GM12801 (cell line): ENCODE results near the gene TRIP12.

Source experiments
- TF ChIP-seq, protein P1 (sequence below): IDR thresholded peaks from one replicate; pipeline ENCODE4 v1.5.1; 2011; ENCODE audit warnings: control low read depth; ENCODE audit not compliant: insufficient read length; ENCODE audit errors: extremely low read depth

Gene TRIP12

DNA sequence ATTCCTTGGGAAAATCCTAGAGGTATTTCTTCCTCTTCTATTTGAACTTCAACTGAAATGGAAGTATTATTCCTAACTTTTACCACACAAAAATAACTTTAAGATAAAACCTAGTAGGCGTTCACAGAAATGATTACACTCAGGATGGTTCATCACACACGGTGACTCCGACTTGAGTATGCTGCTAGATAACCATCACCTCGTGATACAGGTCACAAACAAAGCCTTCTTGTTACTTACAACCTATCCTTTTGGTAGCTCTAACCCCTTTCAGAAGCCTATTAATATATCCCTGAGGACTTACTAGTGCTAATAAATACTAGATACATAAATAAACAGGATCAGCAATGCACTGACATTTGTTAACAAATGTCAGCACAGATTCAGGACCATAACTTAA, 106.5 kb downstream of the TRIP12 start:
- TF ChIP-seq, protein P1, sequence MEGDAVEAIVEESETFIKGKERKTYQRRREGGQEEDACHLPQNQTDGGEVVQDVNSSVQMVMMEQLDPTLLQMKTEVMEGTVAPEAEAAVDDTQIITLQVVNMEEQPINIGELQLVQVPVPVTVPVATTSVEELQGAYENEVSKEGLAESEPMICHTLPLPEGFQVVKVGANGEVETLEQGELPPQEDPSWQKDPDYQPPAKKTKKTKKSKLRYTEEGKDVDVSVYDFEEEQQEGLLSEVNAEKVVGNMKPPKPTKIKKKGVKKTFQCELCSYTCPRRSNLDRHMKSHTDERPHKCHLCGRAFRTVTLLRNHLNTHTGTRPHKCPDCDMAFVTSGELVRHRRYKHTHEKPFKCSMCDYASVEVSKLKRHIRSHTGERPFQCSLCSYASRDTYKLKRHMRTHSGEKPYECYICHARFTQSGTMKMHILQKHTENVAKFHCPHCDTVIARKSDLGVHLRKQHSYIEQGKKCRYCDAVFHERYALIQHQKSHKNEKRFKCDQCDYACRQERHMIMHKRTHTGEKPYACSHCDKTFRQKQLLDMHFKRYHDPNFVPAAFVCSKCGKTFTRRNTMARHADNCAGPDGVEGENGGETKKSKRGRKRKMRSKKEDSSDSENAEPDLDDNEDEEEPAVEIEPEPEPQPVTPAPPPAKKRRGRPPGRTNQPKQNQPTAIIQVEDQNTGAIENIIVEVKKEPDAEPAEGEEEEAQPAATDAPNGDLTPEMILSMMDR, result no peak

DNA sequence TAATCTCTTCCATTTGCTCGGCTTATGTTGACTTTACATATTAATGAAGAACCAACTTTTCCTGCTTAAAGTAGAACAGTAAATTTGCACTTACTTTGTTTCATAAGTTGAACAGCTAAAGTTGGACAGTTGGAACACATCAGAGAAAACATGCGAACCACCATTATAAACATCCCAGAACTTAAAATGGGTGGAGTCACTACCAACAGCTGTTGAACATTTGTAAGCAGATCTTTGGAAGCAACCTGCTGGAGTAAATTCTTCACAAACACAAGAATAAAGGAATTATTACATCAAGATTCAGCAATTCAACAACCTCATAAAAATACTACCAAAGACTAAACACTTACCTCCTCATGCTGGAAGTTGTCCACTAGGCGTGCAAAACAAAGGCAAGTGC, 111.0 kb downstream of the TRIP12 start:
- TF ChIP-seq, protein P1, result no peak

DNA sequence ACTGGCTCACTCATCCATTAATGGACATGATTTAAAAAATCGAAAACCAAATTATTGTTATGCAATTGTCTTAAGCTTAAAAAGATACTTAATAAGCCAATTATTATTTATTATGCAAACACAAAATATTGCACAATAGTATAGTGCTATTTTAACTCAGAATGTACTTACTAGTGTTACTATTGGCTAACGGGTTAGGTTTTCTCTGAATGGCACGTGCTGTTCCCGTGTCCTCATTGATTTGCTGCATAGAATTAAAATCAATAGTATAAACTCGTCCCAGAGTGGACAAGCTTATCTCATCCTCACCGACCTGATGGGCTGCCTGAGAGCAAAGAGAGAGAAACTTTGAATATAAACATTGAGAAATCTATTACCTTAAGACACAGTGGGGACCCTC, 116.2 kb downstream of the TRIP12 start:
- TF ChIP-seq, protein P1, result no peak

DNA sequence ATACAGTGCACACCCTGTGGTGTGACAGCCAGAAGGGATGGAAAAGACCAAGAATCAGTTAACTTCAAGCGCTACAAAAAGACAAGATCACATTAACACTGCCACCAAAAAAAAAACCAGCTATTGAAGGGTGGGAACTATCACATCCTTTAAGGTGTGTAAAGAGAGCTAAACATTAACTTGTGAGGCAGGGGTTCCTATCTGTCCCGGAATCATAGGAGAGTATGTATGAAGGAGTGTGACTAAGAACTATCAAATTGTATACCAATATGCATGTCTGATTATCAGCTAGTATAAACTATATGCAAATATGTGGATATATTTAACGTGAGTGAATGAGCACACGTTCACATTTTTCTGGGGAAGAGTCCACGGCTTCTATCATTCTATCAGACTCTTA, 119.0 kb downstream of the TRIP12 start:
- TF ChIP-seq, protein P1, result no peak

DNA sequence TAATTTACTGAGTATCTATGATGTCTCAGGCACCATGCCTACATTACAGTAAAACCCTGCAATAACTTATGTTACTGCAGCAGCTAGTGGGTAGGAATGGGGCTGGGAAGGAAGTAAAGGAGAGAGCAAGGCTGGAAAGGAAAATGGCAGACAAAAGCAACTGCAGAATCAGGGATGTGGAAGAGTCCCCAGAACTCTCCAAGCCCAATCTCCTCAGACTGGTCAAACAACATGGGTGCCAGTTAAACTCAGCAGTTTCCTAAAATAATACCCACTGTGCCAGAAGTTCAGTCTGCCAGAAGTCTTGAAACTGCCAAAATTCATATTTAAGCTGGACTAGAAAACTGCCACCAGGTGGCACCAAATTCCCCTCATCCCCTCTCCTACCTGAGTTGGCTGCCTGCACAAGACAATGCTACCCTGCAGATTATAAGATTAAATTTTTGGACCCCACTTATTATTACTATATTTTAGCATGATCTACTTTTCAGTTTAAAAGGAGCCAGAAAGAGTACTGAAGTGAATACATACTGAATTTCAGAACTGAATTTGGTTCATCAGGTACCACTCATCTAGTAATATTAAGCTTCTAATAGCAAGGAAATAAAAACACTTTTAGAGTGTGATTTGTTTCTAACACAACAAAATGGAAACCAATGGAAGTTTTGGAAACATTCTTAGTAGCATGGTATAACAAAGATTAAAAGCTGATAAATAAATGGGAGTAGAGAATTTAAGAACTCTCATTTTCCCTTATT, 120.6 kb downstream of the TRIP12 start:
- TF ChIP-seq, protein P1, result peak; percentile 17

DNA sequence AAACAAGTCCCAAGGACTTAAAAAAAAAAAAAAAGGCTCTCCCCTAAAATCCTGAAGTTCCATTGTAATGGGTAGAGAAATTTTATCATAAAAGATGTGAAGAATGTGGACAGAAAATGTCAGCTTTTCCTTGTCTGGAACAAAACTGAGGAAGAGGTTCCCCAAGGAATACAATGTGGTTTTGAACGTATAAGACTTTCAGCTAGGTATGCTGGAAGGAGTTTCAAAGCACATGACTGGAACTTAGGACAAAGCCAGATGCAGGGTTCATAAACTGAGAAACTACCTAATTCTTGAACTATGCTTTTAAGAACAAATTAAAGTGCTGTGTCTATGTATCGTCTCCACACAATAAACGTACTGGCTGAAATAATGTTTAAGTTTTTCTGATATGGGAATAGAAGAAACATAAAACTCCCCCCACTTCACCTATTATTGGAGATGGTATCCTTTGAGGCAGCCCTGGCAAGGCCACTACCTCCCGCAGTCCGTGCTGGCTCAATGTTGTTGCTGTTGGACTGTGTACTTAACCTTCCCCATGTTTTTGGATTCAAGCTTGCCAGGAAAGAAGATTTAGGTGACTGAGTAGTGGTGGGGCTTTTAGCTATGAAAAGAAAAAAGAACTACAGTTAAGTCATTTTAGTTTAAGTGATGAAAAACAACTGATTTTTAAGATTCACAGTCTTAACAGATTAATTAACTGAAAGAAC, 123.2 kb downstream of the TRIP12 start:
- TF ChIP-seq, protein P1, result no peak

DNA sequence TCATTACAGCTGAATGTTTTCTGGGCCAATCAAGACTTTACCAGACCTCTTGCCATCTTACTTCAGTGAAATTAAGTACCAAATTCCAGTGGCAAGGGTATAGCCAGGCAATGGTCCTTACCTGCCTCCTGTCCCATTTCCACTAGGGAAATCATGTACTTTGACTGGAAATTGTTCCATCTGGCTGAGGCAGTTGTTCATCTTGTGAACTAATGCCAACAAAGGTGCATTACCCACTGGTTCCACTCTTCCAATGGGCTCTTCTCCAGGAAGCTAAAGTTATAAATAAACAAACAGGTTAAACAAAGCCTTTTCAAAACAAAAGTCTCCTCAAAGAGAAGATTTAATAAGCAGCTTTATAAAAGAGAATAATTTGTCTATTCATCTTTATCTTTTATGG, 126.8 kb downstream of the TRIP12 start:
- TF ChIP-seq, protein P1, result no peak
